ENCODE measurements around the gene DNAJC5. TPM values are rescaled to one million over a fixed set of nuclear protein-coding genes. Genes with fewer than 3 reads are reported as not detected.
"Not testable (repeated sequence)": the region's sequence is repeated elsewhere in the genome, so short reads cannot be mapped to it uniquely, and the experiment has no call there.

The DNAJC5 gene
- total RNA-seq, 1 experiment from 2014 or later, result 48.5 TPM

GRCh38 chr20:63924241-63924640, 29.3 kb downstream of the DNAJC5 start:
- H3K4me1 ChIP-seq (replicated peaks), result peaks cover 9% of the 10 kb centered on the region
- peaks cover 54% of the 10 kb centered on the region for H3K36me3 ChIP-seq
- DNase-seq (ENCODE audit: low read depth in 1 of 2, low spot score in 2 of 2), result no peak
- H3K27ac ChIP-seq, result no peak overlapping the region
- no peaks in the 10 kb centered on the region for H3K27me3 ChIP-seq (replicated peaks)
- no peak overlapping the region for H3K4me3 ChIP-seq
- H3K9me3 ChIP-seq (replicated peaks), result no peaks in the 10 kb centered on the region

- Histone ChIP-seq H3K9me3 (replicated peaks) (no peaks in the 10 kb centered on the region), H3K4me1 (replicated peaks) (peaks cover 9% of the 10 kb centered on the region), H3K36me3 (peaks cover 62% of the 10 kb centered on the region), H3K4me3 (no peak overlapping the region), H3K27ac (no peak overlapping the region), H3K27me3 (replicated peaks) (no peaks in the 10 kb centered on the region)
- DNase-seq (ENCODE audit: low read depth in 1 of 2, low spot score in 2 of 2), result no peak
Observed at GRCh38 chr20:63926298-63926697, 31.4 kb downstream of the DNAJC5 start.

GRCh38 chr20:63929071-63929470, 34.1 kb downstream of the DNAJC5 start:
- no peaks in the 10 kb centered on the region for H3K9me3 ChIP-seq (replicated peaks)
- H3K4me1 ChIP-seq (replicated peaks), result peaks cover 9% of the 10 kb centered on the region
- H3K27ac ChIP-seq, result no peak overlapping the region
- DNase-seq (ENCODE audit: low read depth in 1 of 2, low spot score in 2 of 2), result no peak
- peaks cover 75% of the 10 kb centered on the region for H3K36me3 ChIP-seq
- H3K27me3 ChIP-seq (replicated peaks), result no peaks in the 10 kb centered on the region
- H3K4me3 ChIP-seq, result no peak overlapping the region

GRCh38 chr20:63929473-63929883, 34.6 kb downstream of the DNAJC5 start:
- not testable (repeated sequence) for H3K4me3 ChIP-seq; DNase-seq (ENCODE audit: low read depth in 1 of 2, low spot score in 2 of 2); H3K27me3 ChIP-seq (replicated peaks); H3K9me3 ChIP-seq (replicated peaks); H3K4me1 ChIP-seq (replicated peaks); H3K27ac ChIP-seq
- H3K36me3 ChIP-seq, result peaks cover 78% of the 10 kb centered on the region

GRCh38 chr20:63930971-63931553, 36.1 kb downstream of the DNAJC5 start:
- Histone ChIP-seq H3K27ac (no peak overlapping the region), H3K4me3 (no peak overlapping the region), H3K4me1 (replicated peaks) (peaks cover 9% of the 10 kb centered on the region), H3K27me3 (replicated peaks) (no peaks in the 10 kb centered on the region), H3K9me3 (replicated peaks) (no peaks in the 10 kb centered on the region), H3K36me3 (peaks cover 86% of the 10 kb centered on the region)
- DNase-seq (ENCODE audit: low read depth in 1 of 2, low spot score in 2 of 2), result no peak

- Histone ChIP-seq H3K27ac (no peak overlapping the region), H3K9me3 (replicated peaks) (no peaks in the 10 kb centered on the region), H3K27me3 (replicated peaks) (no peaks in the 10 kb centered on the region), H3K4me3 (no peak overlapping the region), H3K4me1 (replicated peaks) (peaks cover 6% of the 10 kb centered on the region), H3K36me3 (peaks cover 79% of the 10 kb centered on the region)
- DNase-seq (ENCODE audit: low read depth in 1 of 2, low spot score in 2 of 2), result no peak
Observed at GRCh38 chr20:63931735-63932134, 36.8 kb downstream of the DNAJC5 start.

- no peak for DNase-seq (ENCODE audit: low read depth in 1 of 2, low spot score in 2 of 2)
- Histone ChIP-seq H3K27me3 (replicated peaks) (no peaks in the 10 kb centered on the region), H3K4me3 (no peak overlapping the region), H3K27ac (no peak overlapping the region), H3K4me1 (replicated peaks) (no peaks in the 10 kb centered on the region), H3K9me3 (replicated peaks) (no peaks in the 10 kb centered on the region), H3K36me3 (peaks cover 77% of the 10 kb centered on the region)
Observed at GRCh38 chr20:63932606-63933160, 37.8 kb downstream of the DNAJC5 start.

GRCh38 chr20:63933646-63934045, 38.7 kb downstream of the DNAJC5 start:
- Histone ChIP-seq H3K36me3 (peaks cover 70% of the 10 kb centered on the region), H3K4me3 (no peak overlapping the region), H3K27ac (no peak overlapping the region), H3K27me3 (replicated peaks) (no peaks in the 10 kb centered on the region), H3K4me1 (replicated peaks) (no peaks in the 10 kb centered on the region), H3K9me3 (replicated peaks) (no peaks in the 10 kb centered on the region)
- no peak for DNase-seq (ENCODE audit: low read depth in 1 of 2, low spot score in 2 of 2)

GRCh38 chr20:63934271-63935068, 39.5 kb downstream of the DNAJC5 start:
- Histone ChIP-seq H3K27ac (no peak overlapping the region), H3K9me3 (replicated peaks) (no peaks in the 10 kb centered on the region), H3K36me3 (peaks cover 71% of the 10 kb centered on the region), H3K4me1 (replicated peaks) (no peaks in the 10 kb centered on the region), H3K27me3 (replicated peaks) (no peaks in the 10 kb centered on the region), H3K4me3 (no peak overlapping the region)
- DNase-seq (ENCODE audit: low read depth in 1 of 2, low spot score in 2 of 2), result no peak

- no peaks in the 10 kb centered on the region for H3K9me3 ChIP-seq (replicated peaks)
- H3K4me3 ChIP-seq, result no peak overlapping the region
- H3K36me3 ChIP-seq, result peaks cover 70% of the 10 kb centered on the region
- no peaks in the 10 kb centered on the region for H3K4me1 ChIP-seq (replicated peaks)
- no peak overlapping the region for H3K27ac ChIP-seq
- no peak for DNase-seq (ENCODE audit: low read depth in 1 of 2, low spot score in 2 of 2)
- H3K27me3 ChIP-seq (replicated peaks), result no peaks in the 10 kb centered on the region
Observed at GRCh38 chr20:63935447-63935846, 40.5 kb downstream of the DNAJC5 start.

- H3K36me3 ChIP-seq, result peaks cover 64% of the 10 kb centered on the region
Observed at GRCh38 chr20:63937596-63937995, 42.7 kb downstream of the DNAJC5 start.

GRCh38 chr20:63939061-63939935, 44.4 kb downstream of the DNAJC5 start:
- no peak overlapping the region for H3K4me3 ChIP-seq
- H3K9me3 ChIP-seq (replicated peaks), result no peaks in the 10 kb centered on the region
- no peaks in the 10 kb centered on the region for H3K27me3 ChIP-seq (replicated peaks)
- H3K4me1 ChIP-seq (replicated peaks), result no peaks in the 10 kb centered on the region
- H3K27ac ChIP-seq, result no peak overlapping the region
- peaks cover 72% of the 10 kb centered on the region for H3K36me3 ChIP-seq
- no peak for DNase-seq (ENCODE audit: low read depth in 1 of 2, low spot score in 2 of 2)

More at GRCh38 chr20:63937596-63937995, 42.7 kb downstream of the DNAJC5 start:
- no peak overlapping the region for H3K4me3 ChIP-seq
- no peak overlapping the region for H3K27ac ChIP-seq
- H3K9me3 ChIP-seq (replicated peaks), result no peaks in the 10 kb centered on the region
- no peaks in the 10 kb centered on the region for H3K4me1 ChIP-seq (replicated peaks)
- no peak for DNase-seq (ENCODE audit: low read depth in 1 of 2, low spot score in 2 of 2)
- H3K27me3 ChIP-seq (replicated peaks), result no peaks in the 10 kb centered on the region

GRCh38 chr20:63940071-63940471, 45.1 kb downstream of the DNAJC5 start:
- H3K36me3 ChIP-seq, result peaks cover 72% of the 10 kb centered on the region
- H3K4me3 ChIP-seq, result no peak overlapping the region
- no peak for DNase-seq (ENCODE audit: low read depth in 1 of 2, low spot score in 2 of 2)
- H3K9me3 ChIP-seq (replicated peaks), result no peaks in the 10 kb centered on the region
- no peaks in the 10 kb centered on the region for H3K4me1 ChIP-seq (replicated peaks)
- H3K27ac ChIP-seq, result no peak overlapping the region
- H3K27me3 ChIP-seq (replicated peaks), result no peaks in the 10 kb centered on the region

All from SJSA1 (cell line).